CD4-positive, alpha-beta T cell treated with Interleukin-17A for 1 hour (primary cell): Measurements from ENCODE around the gene FAM193B.
A peak's percentile ranks its signal among the peaks of the same experiment; 100 is the strongest.

Experiments used
- DNase-seq: peaks from one replicate; pipeline ENCODE4 v3.0.0-alpha.2; 2020

Gene FAM193B

DNA sequence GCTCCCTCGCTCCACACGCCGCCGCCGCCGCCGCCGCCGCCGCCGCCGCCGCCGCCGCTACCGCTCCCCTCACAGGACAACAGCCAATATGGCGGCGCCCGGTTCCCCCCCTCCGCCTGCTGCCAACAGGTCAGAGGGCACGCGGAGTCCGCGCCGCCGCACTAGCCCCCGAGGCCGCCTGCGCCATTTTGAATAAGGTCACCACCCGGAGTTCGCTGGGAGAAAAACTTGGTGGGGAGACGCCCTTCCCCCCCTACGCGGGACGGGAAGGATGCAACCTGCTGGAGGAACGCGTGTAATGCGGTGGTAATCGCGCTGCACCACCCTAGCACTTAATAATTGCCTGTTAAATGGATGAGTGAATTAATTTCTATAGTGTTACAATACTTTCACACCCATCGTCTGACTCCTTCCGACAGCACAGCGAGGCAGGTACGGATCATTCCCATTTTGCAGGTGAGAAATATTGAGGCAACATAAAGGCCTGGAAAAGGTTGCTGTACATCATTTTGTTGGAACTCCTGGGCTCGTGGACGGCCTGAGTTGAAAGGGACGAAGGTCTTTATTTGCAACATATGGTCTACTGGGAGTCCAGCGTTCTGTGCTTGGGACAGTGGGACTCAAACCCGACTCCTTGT lies at the start of gene FAM193B:
FAM193B (minus strand) TSS at position 90 of the 638 bp plus-strand sequence. CDS start 105 bp downstream, outside the sequence.
- DNase-seq, result peak; percentile 96

DNA sequence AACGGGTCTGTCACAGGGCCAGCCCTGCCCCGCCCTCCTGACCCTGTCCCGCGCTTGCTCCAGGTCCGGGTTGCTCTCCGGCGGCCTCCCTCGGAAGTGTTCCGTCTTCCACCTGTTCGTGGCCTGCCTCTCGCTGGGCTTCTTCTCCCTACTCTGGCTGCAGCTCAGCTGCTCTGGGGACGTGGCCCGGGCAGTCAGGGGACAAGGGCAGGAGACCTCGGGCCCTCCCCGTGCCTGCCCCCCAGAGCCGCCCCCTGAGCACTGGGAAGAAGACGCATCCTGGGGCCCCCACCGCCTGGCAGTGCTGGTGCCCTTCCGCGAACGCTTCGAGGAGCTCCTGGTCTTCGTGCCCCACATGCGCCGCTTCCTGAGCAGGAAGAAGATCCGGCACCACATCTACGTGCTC lies 49.8 kb upstream of the FAM193B start:
- DNase-seq, result no peak

DNA sequence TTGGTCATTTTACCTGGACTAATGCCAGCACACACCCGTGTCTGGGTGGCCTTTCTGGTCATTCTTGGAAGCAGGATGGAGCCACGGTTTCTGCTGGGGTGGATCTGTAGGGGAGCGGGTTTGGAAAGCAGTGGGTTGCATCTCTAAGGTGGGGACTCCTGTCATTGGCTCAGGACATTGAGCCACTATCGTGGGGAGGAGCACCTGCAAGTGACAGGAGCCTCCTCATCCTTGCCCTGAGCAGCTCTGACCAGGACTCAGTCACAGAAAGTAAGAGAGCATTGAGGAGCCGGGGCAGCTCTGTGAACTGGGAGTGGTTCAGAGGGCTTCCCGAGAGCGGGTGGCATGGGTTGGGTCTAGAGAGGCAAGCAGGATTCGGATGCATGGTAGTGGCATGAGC lies 49.3 kb upstream of the FAM193B start:
- no peak for DNase-seq

DNA sequence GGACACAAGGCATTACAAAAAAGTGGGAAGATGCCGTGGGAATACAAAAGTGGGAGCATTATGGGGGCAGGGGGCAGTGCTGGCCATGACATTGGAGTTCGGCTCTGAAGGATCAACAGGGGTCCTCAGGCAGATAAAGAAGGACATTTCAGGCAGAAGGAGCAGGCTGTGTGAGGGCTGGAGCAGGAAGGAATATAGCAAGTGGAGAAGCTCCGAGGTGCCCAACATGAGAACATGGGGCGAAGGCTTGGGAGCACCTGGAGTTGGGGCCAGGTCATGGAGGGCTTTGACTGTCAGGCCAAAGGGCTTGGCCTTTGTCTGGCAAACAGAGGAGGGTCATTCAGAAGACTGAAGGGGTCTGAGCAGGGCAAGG lies 48.1 kb upstream of the FAM193B start:
- no peak for DNase-seq

DNA sequence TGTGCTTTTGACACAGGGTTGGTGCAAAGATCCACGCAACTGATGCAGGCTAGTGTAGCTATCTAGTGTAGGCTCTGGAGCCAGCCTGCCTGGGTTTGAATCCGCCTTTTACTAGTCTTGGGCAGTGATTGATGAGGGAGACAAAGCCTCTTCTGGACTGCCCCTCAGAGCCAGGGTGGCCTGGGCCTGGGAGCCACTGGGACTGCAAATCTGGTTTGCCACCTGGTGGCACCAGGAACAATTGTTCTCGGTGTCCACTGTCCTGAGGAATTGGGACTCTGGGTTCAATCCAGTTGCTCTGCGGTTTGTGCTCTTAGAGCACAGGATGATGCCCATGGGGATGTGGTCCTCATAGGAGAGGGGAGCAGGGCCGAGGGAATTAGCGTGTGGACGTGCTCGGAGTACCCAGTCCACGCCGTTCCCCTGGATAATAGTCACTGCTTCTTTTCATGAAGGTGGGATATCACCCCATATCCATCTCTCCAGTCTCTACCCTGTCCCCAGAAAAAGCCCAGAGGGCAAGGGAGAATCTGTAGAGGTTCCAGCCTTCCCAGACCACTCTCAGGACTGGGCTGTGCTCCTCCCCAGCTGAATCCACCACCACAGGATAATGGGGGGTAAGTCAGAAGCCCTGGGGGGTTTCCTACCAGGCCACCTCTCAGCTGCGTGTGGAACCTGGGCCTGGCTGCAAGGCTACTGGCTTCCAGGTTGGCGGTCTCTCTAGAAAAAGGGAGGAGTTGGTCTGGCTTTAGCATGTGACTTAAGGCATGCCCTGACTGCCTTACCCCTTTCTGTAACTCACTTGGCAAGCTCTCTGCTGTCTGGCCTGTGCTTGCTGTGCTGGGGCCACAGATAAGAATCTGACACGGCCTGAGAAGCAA lies 47.5 kb upstream of the FAM193B start:
- DNase-seq, result no peak

DNA sequence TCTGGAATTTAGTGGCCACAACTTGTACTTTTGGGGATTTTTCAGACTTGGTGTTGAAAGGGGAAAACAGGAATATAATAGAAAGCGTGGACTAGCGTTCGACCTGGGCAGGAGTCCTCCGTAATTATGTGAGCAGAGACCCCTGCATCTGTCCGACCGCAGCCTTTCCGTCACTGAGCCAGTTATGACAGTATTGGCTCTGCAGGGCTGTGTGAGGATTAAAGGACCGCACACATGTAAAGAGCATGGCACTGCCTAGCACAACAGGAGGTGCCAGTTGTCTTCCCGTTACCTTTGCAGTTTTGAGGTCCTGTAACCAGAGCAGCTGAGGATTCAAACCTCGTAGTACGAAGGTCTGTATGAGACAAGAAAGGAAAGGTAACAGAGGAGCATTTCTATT lies 46.8 kb upstream of the FAM193B start:
- DNase-seq, result no peak

DNA sequence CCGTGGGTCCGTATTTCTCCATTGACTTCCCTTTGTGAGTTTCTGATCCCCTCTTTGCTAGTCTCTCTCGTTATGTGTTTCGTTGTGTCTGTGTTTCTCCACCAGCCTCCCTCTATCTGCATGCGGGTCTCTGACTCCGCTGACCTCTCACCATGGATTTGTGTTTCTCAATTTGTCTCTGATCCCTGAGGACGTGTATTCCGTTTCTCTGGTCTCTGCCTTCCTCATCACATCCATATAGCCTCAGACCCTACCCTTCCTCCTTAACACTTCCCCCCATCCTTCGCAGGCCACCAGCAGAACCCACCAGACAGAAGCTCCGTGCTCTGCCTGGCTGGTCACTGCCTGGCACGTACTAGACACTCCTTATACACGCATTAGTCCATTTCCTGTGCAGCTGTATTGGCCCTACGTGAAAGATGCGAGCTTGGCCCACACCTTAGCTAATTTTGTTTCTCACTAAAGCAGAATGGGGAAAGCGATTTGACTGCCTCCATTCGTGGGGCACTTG lies 46.2 kb upstream of the FAM193B start:
- DNase-seq, result peak; percentile 10

DNA sequence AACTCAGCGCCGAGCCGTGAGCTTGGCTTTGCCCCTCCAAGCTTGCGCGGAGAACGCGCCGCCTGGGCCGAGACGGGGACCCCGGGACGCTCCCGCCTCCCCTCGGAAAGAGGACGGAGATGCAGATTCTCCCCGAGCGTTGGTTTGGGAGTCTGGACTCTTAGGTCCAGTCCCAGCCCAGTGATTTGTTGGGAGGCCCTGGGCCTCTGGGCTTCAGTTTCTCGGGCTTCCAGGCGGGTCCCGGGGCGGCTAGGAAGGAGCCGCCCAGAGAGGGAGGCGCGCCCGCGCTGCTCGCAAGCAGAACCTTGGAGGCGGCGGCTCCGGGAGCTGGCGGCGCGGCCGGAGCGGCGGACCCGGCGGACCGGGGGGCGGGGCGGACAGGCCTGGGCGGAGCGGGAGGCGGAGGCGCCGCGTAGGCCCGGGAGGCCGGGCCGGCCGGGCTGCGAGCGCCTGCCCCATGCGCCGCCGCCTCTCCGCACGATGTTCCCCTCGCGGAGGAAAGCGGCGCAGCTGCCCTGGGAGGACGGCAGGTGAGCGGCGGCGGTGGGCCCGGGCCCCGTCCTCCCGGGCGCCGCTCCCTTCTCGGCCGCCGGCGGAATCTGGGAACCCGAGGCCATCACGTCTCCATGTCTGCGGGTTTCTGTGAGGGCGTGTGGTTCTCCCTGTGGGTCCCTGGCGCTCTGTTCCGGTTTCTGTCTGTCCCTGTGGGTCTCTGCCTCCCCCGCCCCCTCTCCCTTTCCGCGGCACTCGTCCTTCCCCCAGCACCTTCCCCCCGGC lies 45.6 kb upstream of the FAM193B start, which contains the start of gene B4GALT7:
B4GALT7 (plus strand) TSS at position 402 of the 777 bp plus-strand sequence; CDS start at position 481, 79 bp downstream.
- peak; percentile 78 for DNase-seq

DNA sequence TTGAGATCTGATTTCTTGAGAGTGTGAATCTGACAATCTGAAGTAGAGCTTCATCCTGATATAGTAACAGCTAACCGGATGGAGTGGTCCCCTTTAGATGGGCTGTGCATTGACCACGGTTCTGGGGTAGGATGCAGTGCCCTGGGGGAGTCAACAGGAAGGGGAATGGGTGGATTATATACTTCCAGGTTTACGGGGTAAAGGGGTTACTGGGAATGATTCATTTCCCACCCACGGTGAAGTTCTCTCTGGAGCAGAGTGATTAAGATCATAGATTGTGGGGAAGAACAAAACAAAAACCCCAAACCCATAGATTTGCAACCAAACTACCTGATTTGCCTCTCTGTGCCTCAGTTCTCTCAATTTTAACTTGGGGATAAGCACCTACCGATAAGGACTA lies 44.1 kb upstream of the FAM193B start:
- no peak for DNase-seq

DNA sequence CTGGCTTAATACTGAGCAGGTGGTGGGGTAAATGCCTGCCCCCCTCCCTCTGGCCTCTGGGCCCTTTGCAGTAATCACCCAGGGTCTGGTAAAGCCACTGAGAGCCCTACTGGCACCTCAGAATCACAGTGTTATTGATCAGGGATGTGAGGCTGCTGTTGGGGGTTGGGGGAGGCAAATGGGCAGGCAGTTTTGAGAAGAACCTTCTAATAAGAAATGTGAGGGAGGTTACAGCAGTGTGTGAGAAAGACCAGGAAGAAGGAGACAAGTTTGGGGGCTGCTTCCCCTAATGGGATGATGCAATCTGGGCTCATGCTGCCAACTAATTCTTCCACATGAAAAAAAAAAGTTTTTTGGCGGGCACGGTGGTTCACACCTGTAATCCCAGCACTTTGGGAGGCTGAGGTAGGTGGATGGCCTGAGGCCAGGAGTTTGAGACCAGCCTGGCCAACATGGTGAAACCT lies 42.4 kb upstream of the FAM193B start:
- no peak for DNase-seq

DNA sequence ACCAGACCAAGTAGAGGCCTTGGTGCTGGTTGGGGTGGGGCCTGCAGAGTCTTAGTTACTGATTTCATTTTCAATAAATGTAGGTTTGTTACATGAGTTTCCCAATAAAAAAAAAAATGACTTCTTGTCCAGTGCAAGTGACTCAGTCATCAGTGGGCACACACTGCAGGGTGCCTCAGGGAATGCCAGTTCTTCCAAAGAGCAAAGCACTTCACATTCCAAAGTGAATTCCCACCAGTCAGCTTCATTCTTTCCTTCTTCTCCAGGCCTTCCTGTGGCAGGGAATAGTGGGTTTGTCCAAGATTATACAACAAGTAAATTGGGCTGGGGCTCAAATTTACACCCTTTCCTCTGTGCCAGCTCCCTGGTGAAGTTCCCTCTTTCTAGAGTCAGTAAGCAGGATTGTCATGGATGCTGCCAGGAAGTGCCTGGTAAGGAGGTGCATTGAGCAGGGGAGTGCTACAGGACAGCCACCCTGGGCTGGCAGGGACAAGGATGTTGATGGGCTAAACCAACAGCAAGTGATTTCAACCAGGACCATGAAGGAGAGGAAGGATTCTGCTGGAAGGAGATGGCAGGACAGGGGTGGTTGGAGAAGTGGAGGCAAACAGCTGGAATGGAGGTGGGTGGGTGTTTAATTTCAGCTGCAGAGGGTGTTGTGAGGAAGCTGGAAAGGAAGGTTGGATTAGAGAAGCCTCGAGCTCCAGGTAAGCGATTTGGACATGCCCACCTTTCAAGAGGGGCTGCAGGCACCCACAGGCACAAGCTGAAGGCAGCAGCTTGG lies 41.8 kb upstream of the FAM193B start:
- no peak for DNase-seq

DNA sequence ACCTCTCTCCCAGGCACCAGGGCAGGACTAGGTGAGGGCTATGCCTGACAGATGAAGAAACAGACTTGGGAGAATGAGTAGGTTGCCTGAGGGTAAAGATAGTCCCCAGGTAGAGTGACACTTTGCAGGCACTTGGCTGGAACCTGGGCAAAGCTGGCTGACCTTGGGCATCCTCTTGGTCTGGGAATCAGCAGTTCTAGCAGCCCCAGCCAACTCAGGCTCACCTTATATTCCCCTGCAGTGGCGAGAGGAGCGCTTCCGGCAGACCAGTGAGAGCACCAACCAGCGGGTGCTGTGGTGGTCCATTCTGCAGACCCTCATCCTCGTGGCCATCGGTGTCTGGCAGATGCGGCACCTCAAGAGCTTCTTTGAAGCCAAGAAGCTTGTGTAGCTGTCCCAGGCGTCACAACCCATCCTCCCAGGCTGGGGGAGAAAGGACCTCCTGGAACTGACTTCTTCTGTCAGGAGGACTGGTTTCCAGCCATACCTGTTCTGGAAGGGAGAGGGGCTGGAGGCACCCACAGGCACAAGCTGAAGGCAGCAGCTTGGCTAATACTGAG lies 40.7 kb upstream of the FAM193B start:
- no peak for DNase-seq

DNA sequence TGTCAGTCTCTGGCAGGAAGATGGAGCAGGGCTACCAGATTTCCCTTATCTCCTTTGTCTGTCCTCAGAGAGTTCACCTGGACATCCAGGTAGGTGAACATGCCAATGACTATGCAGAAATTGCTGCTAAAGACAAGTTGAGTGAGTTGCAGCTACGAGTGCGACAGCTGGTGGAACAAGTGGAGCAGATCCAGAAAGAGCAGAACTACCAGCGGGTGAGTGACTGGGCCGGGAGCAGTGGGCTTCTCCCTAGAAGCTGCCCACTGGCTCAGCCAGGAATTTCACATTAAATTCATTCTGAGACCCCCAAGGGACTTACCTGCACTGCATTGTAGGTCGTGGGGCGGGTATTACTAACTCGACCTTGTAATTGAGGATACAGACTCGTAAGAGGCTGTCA lies 39.7 kb upstream of the FAM193B start:
- DNase-seq, result no peak

DNA sequence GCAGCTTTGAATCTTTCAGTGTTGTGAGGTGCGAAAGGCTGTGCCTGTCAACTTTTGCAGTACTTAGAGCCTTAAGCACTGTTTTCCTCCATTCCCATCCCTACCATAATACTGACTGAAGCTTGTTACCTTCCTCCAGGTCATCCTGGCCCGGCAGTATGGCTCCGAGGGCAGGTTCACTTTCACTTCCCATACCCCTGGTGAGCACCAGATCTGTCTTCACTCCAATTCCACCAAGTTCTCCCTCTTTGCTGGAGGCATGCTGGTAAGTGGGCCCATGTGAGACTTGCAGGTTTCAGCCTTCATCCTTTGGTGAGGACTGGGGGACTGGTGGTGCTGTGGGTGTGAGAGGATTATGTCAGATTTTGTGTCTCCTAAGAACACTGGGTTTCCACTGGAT lies 39.1 kb upstream of the FAM193B start:
- no peak for DNase-seq

DNA sequence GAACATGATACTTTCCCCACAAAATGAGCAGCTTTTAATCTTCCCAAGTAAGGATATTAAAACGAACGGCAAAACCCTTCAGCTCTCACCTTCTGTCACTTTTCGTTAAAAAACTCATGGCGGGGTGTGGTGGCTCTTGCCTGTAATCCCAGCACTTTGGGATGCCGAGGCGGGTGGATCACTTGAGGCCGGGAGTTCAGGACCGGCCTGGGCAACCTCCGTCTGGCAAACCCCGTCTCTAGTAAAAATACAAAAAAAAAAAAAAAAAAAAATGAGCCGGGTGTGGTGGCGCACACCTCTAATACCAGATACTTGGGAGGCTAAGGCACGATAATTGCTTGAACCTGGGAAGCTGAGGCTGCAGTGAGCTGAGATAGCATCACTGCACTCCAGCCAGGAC lies 38.5 kb upstream of the FAM193B start:
- no peak for DNase-seq

DNA sequence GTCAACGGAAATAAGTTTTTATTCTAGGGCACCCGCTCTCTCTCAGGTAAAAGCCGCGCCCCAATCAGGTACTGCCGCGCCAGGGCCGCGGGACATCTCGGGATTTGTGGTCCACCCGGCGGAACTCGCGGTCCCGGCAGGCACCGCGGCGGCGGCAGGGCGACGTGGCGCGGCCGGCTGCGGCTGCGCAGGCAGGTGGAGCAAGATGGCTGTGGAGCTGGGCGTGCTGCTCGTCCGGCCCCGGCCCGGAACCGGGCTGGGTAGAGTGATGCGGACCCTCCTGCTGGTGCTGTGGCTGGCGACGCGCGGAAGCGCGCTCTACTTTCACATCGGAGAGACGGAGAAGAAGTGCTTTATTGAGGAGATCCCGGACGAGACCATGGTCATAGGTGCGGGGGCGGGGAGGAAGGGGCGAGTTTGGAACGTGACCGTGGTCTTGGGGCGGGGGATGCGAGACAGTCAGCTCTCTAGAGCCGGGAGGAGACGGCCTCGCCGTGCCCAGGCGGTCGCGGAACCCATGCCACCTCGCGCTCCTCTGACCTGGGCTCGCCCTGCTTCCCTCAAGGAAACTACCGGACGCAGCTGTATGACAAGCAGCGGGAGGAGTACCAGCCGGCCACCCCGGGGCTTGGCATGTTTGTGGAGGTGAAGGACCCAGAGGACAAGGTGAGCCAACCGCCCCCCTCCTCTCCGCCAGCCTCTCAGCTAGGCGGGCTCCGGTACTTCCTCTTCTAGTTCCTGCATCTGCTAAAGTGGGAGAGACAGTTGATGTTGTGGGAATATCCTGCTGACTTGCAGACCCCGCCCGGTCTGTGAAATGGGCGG lies 37.9 kb upstream of the FAM193B start, which contains the start of gene TMED9:
TMED9 (plus strand) TSS at position 194 of the 825 bp plus-strand sequence; CDS start at position 206, 12 bp downstream.
- peak; percentile 91 for DNase-seq

DNA sequence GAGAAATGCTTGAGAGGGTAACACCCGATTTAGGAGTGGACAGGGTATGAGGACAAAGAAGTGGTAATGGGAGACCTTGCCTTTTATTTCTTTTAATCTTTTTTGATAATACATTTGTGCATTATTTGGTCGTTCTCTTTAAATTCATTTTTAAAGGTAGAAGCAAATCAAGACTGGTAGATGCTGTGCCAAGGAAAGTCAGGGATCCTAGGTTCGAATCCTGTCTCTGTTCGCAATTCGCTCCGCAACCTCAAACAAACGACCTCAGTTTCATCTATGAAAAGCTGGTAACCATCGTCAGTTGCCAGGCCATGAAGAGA lies 37.3 kb upstream of the FAM193B start:
- no peak for DNase-seq

DNA sequence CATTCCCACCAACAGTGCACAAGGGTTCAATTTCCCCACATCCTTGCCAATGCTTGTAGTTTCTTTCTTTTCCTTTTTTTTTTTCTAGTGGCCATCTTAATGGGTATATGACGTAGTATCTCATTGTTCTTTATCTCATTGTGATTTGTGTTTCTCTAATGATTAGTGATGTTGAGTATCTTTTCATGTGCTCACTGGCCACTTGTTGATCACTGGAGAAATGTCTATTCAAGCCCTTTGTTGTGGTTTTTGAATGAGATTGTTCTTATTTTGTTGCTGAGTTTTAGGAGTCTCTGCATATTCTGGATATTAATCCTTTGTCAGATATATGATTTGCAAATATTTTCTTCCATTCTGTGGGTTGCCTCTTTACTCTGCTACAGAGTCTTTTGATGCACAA lies 36.0 kb upstream of the FAM193B start:
- DNase-seq, result no peak

DNA sequence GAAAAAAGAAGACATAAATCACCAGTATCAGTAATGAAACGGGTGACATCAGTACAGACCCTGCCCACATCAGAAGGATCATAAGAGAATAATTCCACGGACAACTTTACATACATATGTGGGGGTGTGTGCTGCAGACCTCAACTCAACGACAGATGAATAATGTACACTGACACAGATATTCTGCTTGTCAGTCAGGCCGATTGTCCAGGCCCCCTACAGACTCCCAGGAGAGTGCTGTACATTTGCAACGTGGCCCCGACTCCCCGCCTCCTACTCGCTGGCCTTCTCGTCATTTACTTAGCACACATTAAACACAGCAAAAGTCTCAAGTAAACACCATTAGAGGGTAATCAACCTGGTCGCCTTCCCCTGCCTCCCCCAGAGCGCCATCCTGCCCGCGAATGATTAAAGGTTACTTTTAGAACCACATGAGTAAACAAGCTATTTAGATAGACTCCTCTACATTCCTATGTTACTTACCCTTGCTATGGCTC lies 34.1 kb upstream of the FAM193B start:
- DNase-seq, result no peak

DNA sequence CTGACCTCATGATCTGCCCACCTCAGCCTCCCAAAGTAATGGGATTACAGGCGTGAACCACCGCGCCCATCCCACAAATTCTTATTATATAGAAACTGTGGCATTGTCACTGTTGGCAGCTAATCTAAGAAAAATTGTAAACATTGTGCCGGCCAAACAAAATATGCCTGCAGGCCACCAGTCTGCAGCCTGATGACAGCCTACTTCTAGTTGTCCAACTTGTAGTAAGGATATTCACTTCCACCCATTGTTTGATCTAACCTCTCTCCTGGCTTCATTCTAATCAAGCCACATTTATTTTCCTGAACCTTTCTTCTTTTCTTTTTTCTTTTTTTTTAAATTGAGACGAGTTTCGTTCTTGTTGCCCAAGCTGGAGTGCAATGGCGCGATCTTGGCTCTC lies 24.0 kb upstream of the FAM193B start:
- DNase-seq, result no peak

DNA sequence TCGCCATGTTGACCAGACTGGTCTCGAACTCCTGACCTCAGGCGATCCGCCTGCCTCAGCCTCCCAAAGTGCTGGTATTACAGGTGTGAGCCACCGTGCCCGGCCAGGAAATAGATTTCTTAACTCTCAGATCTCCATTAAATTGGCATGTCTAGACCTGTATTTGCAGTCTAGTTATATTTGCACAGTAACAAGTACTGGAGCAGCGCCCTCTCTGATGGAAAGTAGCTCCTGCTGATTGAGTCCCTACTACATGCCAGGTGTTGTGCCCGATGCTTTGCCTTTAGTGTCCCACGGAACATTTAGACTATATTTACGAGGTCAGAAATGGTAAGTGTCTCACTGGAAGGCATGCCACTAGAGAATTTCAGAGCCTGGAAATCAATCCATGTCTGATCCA lies 21.8 kb upstream of the FAM193B start:
- no peak for DNase-seq
